ENCODE data around the gene COQ3. TPM values are rescaled to one million over a fixed set of nuclear protein-coding genes. Genes with fewer than 3 reads are reported as not detected.
A peak's percentile ranks its signal among the peaks of the same experiment; 100 is the strongest.

The COQ3 gene
- total RNA-seq, 1 experiment from 2014 or later, result 14.4 TPM

DNA sequence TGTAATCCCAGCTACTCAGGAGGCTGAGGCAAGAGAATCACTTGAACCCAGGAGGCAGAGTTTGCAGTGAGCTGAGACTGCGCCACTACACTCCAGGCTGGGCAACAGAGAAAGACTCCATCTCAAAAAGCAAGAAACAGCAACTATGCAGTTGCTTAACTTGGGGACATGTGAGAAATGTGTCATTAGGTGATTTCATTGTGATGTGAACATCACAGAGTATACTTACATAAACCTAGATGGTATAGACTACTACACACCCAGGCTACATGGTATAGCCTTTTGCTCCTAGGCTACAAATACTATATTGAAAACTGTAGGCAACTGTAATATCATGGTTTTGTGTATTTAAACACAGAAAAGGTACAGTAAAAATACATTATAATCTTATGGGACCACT lies 3.3 kb upstream of the COQ3 start:
- Histone ChIP-seq H3K79me2 (ENCODE audit: low read depth) (peaks cover 8% of the 10 kb centered on the region; the same call in 1 of the 2 replicates), H3K4me1 (replicated peaks; ENCODE audit: insufficient read depth) (peaks cover 10% of the 10 kb centered on the region; the same call in 1 of the 2 replicates), H3K4me2 (no peak overlapping the region), H3K9me3 (ENCODE audit: insufficient read depth, low read depth) (no peaks in the 10 kb centered on the region), H3K36me3 (ENCODE audit: low read depth) (peaks cover 22% of the 10 kb centered on the region), H3K27me3 (ENCODE audit: insufficient read depth, low read depth) (no peaks in the 10 kb centered on the region), H3K4me3 (no peak overlapping the region), H3K27ac (no peak overlapping the region), H3F3A (ENCODE audit: insufficient read depth, low read depth) (peaks cover 22% of the 10 kb centered on the region; the same call in 1 of the 2 replicates), H3K9me2 (ENCODE audit: insufficient read depth) (no peaks in the 10 kb centered on the region), H4K20me1 (ENCODE audit: insufficient read depth) (no peaks in the 10 kb centered on the region), H2AFZ (no peak overlapping the region)
- POLR2A ChIA-PET (ENCODE audit: unreplicated experiment), result no interaction called here
- intact Hi-C loops (cut with micrococcal nuclease; ENCODE audit: unreplicated experiment), result no loop called here
- no peak for DNase-seq
- TF ChIP-seq, protein P1, sequence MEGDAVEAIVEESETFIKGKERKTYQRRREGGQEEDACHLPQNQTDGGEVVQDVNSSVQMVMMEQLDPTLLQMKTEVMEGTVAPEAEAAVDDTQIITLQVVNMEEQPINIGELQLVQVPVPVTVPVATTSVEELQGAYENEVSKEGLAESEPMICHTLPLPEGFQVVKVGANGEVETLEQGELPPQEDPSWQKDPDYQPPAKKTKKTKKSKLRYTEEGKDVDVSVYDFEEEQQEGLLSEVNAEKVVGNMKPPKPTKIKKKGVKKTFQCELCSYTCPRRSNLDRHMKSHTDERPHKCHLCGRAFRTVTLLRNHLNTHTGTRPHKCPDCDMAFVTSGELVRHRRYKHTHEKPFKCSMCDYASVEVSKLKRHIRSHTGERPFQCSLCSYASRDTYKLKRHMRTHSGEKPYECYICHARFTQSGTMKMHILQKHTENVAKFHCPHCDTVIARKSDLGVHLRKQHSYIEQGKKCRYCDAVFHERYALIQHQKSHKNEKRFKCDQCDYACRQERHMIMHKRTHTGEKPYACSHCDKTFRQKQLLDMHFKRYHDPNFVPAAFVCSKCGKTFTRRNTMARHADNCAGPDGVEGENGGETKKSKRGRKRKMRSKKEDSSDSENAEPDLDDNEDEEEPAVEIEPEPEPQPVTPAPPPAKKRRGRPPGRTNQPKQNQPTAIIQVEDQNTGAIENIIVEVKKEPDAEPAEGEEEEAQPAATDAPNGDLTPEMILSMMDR (conservative IDR thresholded peaks at IDR 0.05), result no peak
- no peak for TF ChIP-seq EZH2 (IDR thresholded peaks at IDR 0.05; ENCODE audit: low read depth)
- CTCF ChIA-PET, result no interaction called here
- no TSS peak for BruUV-seq (replicated peaks)

DNA sequence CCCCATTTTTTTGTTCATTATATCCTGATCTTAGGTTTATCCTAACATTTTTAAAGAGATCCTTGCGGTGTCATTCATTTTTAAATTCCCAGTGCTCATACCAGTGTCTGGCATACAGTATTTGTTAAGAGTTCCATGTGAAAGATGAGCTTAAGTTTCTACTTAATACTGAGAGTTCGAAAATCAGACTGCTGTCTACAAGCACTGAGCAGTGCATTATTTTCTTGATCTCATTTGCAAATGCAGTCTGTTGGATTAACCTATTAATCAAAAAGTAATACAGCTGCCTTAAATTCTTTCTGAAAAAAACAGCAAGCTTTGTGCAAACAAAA lies 663 bp downstream of the COQ3 start:
- no peaks in the 10 kb centered on the region for H3K9me2 ChIP-seq (ENCODE audit: insufficient read depth)
- H3K36me3 ChIP-seq (ENCODE audit: low read depth), result no peaks in the 10 kb centered on the region; the same call in 1 of the 2 replicates
- H4K20me1 ChIP-seq (ENCODE audit: insufficient read depth), result no peaks in the 10 kb centered on the region
- peak overlapping the region; percentile 100 for H2AFZ ChIP-seq
- BruUV-seq (replicated peaks), result no TSS peak
- no peak for DNase-seq
- peak overlapping the region; percentile 96 for H3K4me3 ChIP-seq
- H3K27ac ChIP-seq, result peak overlapping the region; percentile 76
- peak overlapping the region; percentile 98 for H3K4me2 ChIP-seq
- intact Hi-C loops (cut with micrococcal nuclease; ENCODE audit: unreplicated experiment), result loop anchor here (1.0 kb wide), 1 partner anchor 32 kb away; the partner anchor contains the start of gene PNISR
- H3F3A ChIP-seq (ENCODE audit: insufficient read depth, low read depth), result peaks cover 13% of the 10 kb centered on the region; the same call in 1 of the 2 replicates
- H3K79me2 ChIP-seq (ENCODE audit: low read depth), result peaks cover 11% of the 10 kb centered on the region; the same call in 1 of the 2 replicates
- no peaks in the 10 kb centered on the region for H3K27me3 ChIP-seq (ENCODE audit: insufficient read depth, low read depth)
- ChIA-PET POLR2A (ENCODE audit: unreplicated experiment) (interaction anchor here (0.6 to 0.9 kb wide), 3 partner anchors 16 to 175 kb away, joined by 3 to 47 read pairs (median 7); partner anchors contain the start of gene PNISR), CTCF (interaction anchor here (0.7 to 0.9 kb wide), 3 partner anchors 59 to 467 kb away, joined by 4 to 9 read pairs (median 6); no protein-coding TSS in a partner anchor)
- H3K4me1 ChIP-seq (replicated peaks; ENCODE audit: insufficient read depth), result peaks cover 10% of the 10 kb centered on the region; the same call in 1 of the 2 replicates
- TF ChIP-seq, protein P1 (conservative IDR thresholded peaks at IDR 0.05), result no peak
- TF ChIP-seq EZH2 (IDR thresholded peaks at IDR 0.05; ENCODE audit: low read depth), result no peak
- no peaks in the 10 kb centered on the region for H3K9me3 ChIP-seq (ENCODE audit: insufficient read depth, low read depth)

DNA sequence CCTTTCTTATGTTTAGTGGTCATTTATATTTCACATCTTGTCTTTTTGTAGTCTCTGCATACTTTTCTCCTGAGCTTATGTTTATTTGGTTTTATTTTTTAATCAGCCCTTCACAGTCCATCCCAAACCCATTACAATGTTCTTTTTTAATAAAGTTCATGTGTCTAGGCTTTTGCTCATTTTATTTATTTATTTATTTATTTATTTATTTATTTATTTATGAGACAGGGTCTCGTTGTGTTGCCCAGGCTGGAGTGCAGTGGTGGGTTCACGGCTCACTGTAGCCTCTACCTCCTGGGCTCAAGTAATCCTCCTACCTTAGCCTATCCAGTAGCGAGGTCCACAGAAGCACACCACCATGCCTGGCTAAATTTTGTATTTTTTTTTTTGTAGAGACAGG lies 3.1 kb downstream of the COQ3 start:
- peaks cover 10% of the 10 kb centered on the region; the same call in 1 of the 2 replicates for H3K4me1 ChIP-seq (replicated peaks; ENCODE audit: insufficient read depth)
- no peaks in the 10 kb centered on the region for H3K36me3 ChIP-seq (ENCODE audit: low read depth)
- no peaks in the 10 kb centered on the region for H3K9me2 ChIP-seq (ENCODE audit: insufficient read depth)
- H3K79me2 ChIP-seq (ENCODE audit: low read depth), result peaks cover 11% of the 10 kb centered on the region; the same call in 1 of the 2 replicates
- no peaks in the 10 kb centered on the region for H4K20me1 ChIP-seq (ENCODE audit: insufficient read depth)
- no peak overlapping the region for H3K4me2 ChIP-seq
- no peak overlapping the region for H3K27ac ChIP-seq
- H2AFZ ChIP-seq, result no peak overlapping the region
- peaks cover 13% of the 10 kb centered on the region; the same call in 1 of the 2 replicates for H3F3A ChIP-seq (ENCODE audit: insufficient read depth, low read depth)
- intact Hi-C loops (cut with micrococcal nuclease; ENCODE audit: unreplicated experiment), result no loop called here
- no peaks in the 10 kb centered on the region for H3K27me3 ChIP-seq (ENCODE audit: insufficient read depth, low read depth)
- POLR2A ChIA-PET (ENCODE audit: unreplicated experiment), result interaction anchor here (0.7 kb wide), 1 partner anchor 13 kb away, joined by 4 read pairs; no protein-coding TSS in a partner anchor
- TF ChIP-seq, protein P1 (conservative IDR thresholded peaks at IDR 0.05), result no peak
- TF ChIP-seq EZH2 (IDR thresholded peaks at IDR 0.05; ENCODE audit: low read depth), result no peak
- no peak for DNase-seq
- CTCF ChIA-PET, result no interaction called here
- no peaks in the 10 kb centered on the region for H3K9me3 ChIP-seq (ENCODE audit: insufficient read depth, low read depth)
- BruUV-seq (replicated peaks), result no TSS peak
- H3K4me3 ChIP-seq, result no peak overlapping the region

All from PC-9 (cell line).